SK-N-SH (cell line): Measurements from ENCODE around the gene PSMA3. TPM values are rescaled to one million over a fixed set of nuclear protein-coding genes. Genes with fewer than 3 reads are reported as not detected.

ENCODE experiments used
- CTCF ChIA-PET: fragments of 300-600, 350-600 bp; formaldehyde crosslinking; extraction: SDS; loops from one replicate; lab custom pipeline; 2021; lab: Yijun Ruan, JAX
- POLR2A ChIA-PET: fragments of 350-600 bp; sonication (Branson Sonifier 250); formaldehyde crosslinking; extraction: SDS; loops from one replicate; lab custom pipeline; 2020; ENCODE audit warnings: antibody characterized with exemption, inconsistent platforms; lab: Yijun Ruan, JAX
- DNase-seq: peaks from one replicate; pipeline ENCODE4 v3.0.0; 2012
- H2AFZ ChIP-seq: fragments of 200-600 bp; sonication (generic); 2 replicates; pipeline ENCODE4 v1.8.1; 2016; ENCODE audit warnings: antibody characterized with exemption, mild to moderate bottlenecking, low read depth
- H3F3A ChIP-seq: fragments of 200-600 bp; sonication (generic); replicated peaks from 2 replicates; pipeline ENCODE3; 2016; ENCODE audit warnings: antibody characterized with exemption, mild to moderate bottlenecking; ENCODE audit not compliant: insufficient read depth
- H3K27ac ChIP-seq, 2 experiments: fragments of 200-500 bp in 1 of 2; fragments of 200-600 bp in 1 of 2; sonication (Bioruptor generic) in 1 of 2; sonication (generic), shearing (Covaris generic) in 1 of 2; 2 replicates each; pipeline versions ENCODE4 v1.5.1 to v1.6.1; 2014 to 2016; ENCODE audit warnings: low read depth in 2 of 2, inconsistent platforms in 1 of 2, low read length in 1 of 2, mild to moderate bottlenecking in 1 of 2, mixed read lengths in 1 of 2
- H3K27me3 ChIP-seq: fragments of 200-600 bp; sonication (generic), shearing (Covaris generic); 2 replicates; pipeline ENCODE4 v1.6.1; 2016; ENCODE audit warnings: mixed run types; ENCODE audit not compliant: insufficient read depth
- H3K36me3 ChIP-seq, 2 experiments: fragments of 200-500 bp in 1 of 2; fragments of 200-600 bp in 1 of 2; sonication (Bioruptor generic) in 1 of 2; sonication (generic) in 1 of 2; replicated peaks in 1 of 2; 2 replicates each; pipeline versions ENCODE3 to v1.5.1; 2014 to 2016; ENCODE audit warnings: low read length in 1 of 2, mild to moderate bottlenecking in 1 of 2; ENCODE audit not compliant: insufficient read depth in 2 of 2, control insufficient read depth in 1 of 2
- H3K4me1 ChIP-seq, 2 experiments: fragments of 200-500 bp in 1 of 2; fragments of 200-600 bp in 1 of 2; sonication (Bioruptor generic) in 1 of 2; sonication (generic), shearing (Covaris generic) in 1 of 2; 2 replicates each; pipeline versions ENCODE4 v1.5.1 to v1.6.1; 2014 to 2016; ENCODE audit warnings: low read depth in 1 of 2, low read length in 1 of 2, mixed run types in 1 of 2; ENCODE audit not compliant: insufficient read depth in 2 of 2, control insufficient read depth in 1 of 2
- H3K4me2 ChIP-seq: fragments of 200-600 bp; sonication (generic), shearing (Covaris generic); 2 replicates; pipeline ENCODE4 v1.6.1; 2017; ENCODE audit warnings: mixed run types
- H3K4me3 ChIP-seq, 2 experiments: fragments of 200-500 bp in 1 of 2; fragments of 200-600 bp in 1 of 2; sonication (Bioruptor generic) in 1 of 2; sonication (generic), shearing (Covaris generic) in 1 of 2; 2 replicates each; pipeline versions ENCODE4 v1.5.1 to v1.8.1; 2014 to 2016; ENCODE audit warnings: low read depth in 2 of 2, inconsistent platforms in 1 of 2, low read length in 1 of 2, mild to moderate bottlenecking in 1 of 2, mixed read lengths in 1 of 2, moderate library complexity in 1 of 2
- H3K79me2 ChIP-seq: fragments of 200-600 bp; sonication (generic); 2 replicates; pipeline ENCODE4 v1.8.1; 2017; ENCODE audit warnings: mild to moderate bottlenecking; ENCODE audit not compliant: insufficient read depth
- H3K9ac ChIP-seq: fragments of 200-600 bp; sonication (generic); 2 replicates; pipeline ENCODE4 v1.6.1; 2017; ENCODE audit warnings: mixed run types
- H3K9me2 ChIP-seq: fragments of 200-600 bp; sonication (generic); 2 replicates; pipeline ENCODE4 v1.6.1; 2017; ENCODE audit warnings: mixed run types
- H3K9me3 ChIP-seq: fragments of 200-600 bp; sonication (generic); 2 replicates; pipeline ENCODE4 v1.6.1; 2017; ENCODE audit warnings: mixed run types, mild to moderate bottlenecking, moderate library complexity
- H4K20me1 ChIP-seq: fragments of 200-600 bp; sonication (generic); 2 replicates; pipeline ENCODE4 v1.6.1; 2017; ENCODE audit warnings: mild to moderate bottlenecking, mixed run types; ENCODE audit not compliant: insufficient read depth
- CHD2 ChIP-seq: fragments of 150-350 bp; IDR thresholded peaks from 2 replicates; pipeline ENCODE4 v1.6.1; 2018; ENCODE audit warnings: low read length; ENCODE audit not compliant: partially characterized antibody
- ELF1 ChIP-seq: IDR thresholded peaks from 2 replicates; pipeline ENCODE4 v1.4.0; 2012
- EP300 ChIP-seq, 2 experiments: IDR thresholded peaks; 2 replicates each; pipeline versions ENCODE4 v1.4.0 to v1.6.1; 2012; ENCODE audit warnings: borderline replicate concordance in 1 of 2, low read depth in 1 of 2, low read length in 1 of 2
- EZH2phosphoT487 ChIP-seq: fragments of 200-600 bp; sonication (generic); IDR thresholded peaks from 2 replicates; pipeline ENCODE4 v1.6.1; 2017; ENCODE audit warnings: low read depth, mixed run types, mild to moderate bottlenecking, antibody characterized with exemption, moderate library complexity, borderline replicate concordance
- FOSL2 ChIP-seq: IDR thresholded peaks from 2 replicates; pipeline ENCODE4 v1.4.0; 2012; ENCODE audit warnings: low read depth, mild to moderate bottlenecking, moderate library complexity, borderline replicate concordance
- FOXM1 ChIP-seq: IDR thresholded peaks from 2 replicates; pipeline ENCODE4 v1.4.0; 2012; ENCODE audit warnings: low read depth, mild to moderate bottlenecking
- JUND ChIP-seq: IDR thresholded peaks from 2 replicates; pipeline ENCODE4 v1.4.0; 2012
- MEF2A ChIP-seq: IDR thresholded peaks from 2 replicates; pipeline ENCODE4 v1.4.0; 2012; ENCODE audit warnings: low read depth, borderline replicate concordance
- MXI1 ChIP-seq: IDR thresholded peaks from 2 replicates; pipeline ENCODE4 v1.6.1; 2012; ENCODE audit warnings: mild to moderate bottlenecking, low read depth, low read length, improper control_type of control experiment
- NFIC ChIP-seq: IDR thresholded peaks from 2 replicates; pipeline ENCODE4 v1.4.0; 2012; ENCODE audit warnings: borderline replicate concordance
- NRF1 ChIP-seq: IDR thresholded peaks from 2 replicates; pipeline ENCODE4 v1.6.1; 2012; ENCODE audit warnings: low read depth, mild to moderate bottlenecking, low read length
- POLR2AphosphoS5 ChIP-seq: IDR thresholded peaks from 2 replicates; pipeline ENCODE4 v1.6.1; 2012; ENCODE audit warnings: low read depth, low read length
- RAD21 ChIP-seq: IDR thresholded peaks from 2 replicates; pipeline ENCODE4 v1.6.1; 2012; ENCODE audit warnings: mild to moderate bottlenecking, low read length
- RFX5 ChIP-seq: IDR thresholded peaks from 2 replicates; pipeline ENCODE4 v1.6.1; 2012; ENCODE audit warnings: mild to moderate bottlenecking, improper control_type of control experiment, low read length
- SMC3 ChIP-seq: IDR thresholded peaks from 2 replicates; pipeline ENCODE4 v1.6.1; 2012; ENCODE audit warnings: low read depth, low read length, improper control_type of control experiment
- TAF1 ChIP-seq: IDR thresholded peaks from 2 replicates; pipeline ENCODE4 v1.6.1; 2012; ENCODE audit warnings: low read depth, mild to moderate bottlenecking, low read length, moderate library complexity, borderline replicate concordance
- WGBS: methylation state at CpG from one replicate; pipeline ENCODE4 v1.1.6; 2017; ENCODE audit warnings: low lambda C conversion rate; 5-methylcytosine and 5-hydroxymethylcytosine counted together
- polyA plus RNA-seq, 3 experiments: library from polyadenylated mRNA; depleted of rRNA; stranded (reverse); fragments of >200 nt; gene quantifications; 2 replicates each; pipeline ENCODE4 v1.2.3, GENCODE V29; 2012
- TF ChIP-seq, protein P1 (sequence below): fragments of 150-350 bp; IDR thresholded peaks from 2 replicates; pipeline ENCODE4 v1.6.1; 2017; ENCODE audit warnings: antibody characterized with exemption, low read length, low read depth, borderline replicate concordance
- TF ChIP-seq, protein P2 (sequence below): IDR thresholded peaks from 2 replicates; pipeline ENCODE4; 2012
- TF ChIP-seq, protein P3 (sequence below): fragments of 200-600 bp; sonication (generic); IDR thresholded peaks from 2 replicates; pipeline ENCODE4 v1.6.1; 2017; ENCODE audit warnings: antibody characterized with exemption, mild to moderate bottlenecking, moderate library complexity
- TF ChIP-seq, protein P4 (sequence below): IDR thresholded peaks from 2 replicates; pipeline ENCODE4 v1.4.0; 2012; ENCODE audit warnings: low read depth, borderline replicate concordance
- TF ChIP-seq, protein P5 (sequence below): IDR thresholded peaks from 2 replicates; pipeline ENCODE4 v1.4.0; 2012; ENCODE audit warnings: low read depth, borderline replicate concordance

The PSMA3 gene
- polyA plus RNA-seq, 1 of the 3 experiments (the other 2 are of a cell fraction), result 203 TPM

DNA sequence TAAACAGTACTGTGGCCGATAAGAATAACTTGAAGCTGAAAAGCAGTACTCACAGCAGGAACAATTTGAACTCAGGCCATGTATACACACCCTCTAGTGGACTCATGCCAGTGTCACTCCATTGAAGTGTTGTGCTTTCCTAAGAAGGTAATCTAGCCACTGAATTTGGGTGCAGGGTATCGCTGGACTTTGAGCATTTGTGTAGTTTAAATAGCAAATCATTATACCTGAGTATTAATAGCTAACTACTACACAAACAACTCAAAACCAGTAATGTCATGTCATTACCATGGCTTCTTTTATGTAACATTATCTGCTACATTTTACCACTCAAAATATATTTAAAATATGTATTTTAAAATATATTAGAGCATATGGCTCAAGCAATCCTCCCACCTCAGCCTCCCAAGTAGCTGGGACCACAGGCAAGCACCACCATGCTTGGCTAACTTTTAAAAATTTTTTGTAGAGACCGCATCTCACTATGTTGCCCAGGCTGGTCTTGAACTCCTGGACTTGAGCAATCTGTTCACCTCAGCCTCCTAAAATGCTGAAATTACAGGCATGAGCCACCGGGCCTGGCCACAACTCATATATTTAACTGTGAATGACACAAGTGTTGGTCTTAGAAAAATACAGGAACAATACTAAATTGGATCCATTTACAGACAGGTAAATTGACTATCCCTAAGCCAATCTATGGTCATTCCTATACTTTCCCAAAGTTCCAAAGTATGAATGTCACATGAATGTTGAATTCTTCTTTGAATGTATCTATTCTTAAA lies 28.1 kb downstream of the PSMA3 start:
- Histone ChIP-seq H3K9ac (no peak overlapping the region), H3K27ac (no peak overlapping the region), H2AFZ (no peak overlapping the region), H3K4me2 (no peak overlapping the region), H3K27me3 (no peaks in the 10 kb centered on the region), H3K9me2 (no peaks in the 10 kb centered on the region), H3K4me1 (peaks cover 0 to 9% of the 10 kb centered on the region in 2 experiments; a peak in 2 of 4 replicates), H3K36me3 (peaks cover 42 to 89% of the 10 kb centered on the region in 2 experiments), H3F3A (peaks cover 64% of the 10 kb centered on the region), H3K79me2 (peaks cover 94% of the 10 kb centered on the region), H3K4me3 (no peak overlapping the region), H4K20me1 (peaks cover 39% of the 10 kb centered on the region), H3K9me3 (no peaks in the 10 kb centered on the region)
- POLR2A ChIA-PET, result no interaction called here
- CTCF ChIA-PET, result no interaction called here
- TF ChIP-seq MEF2A, result no peak
- TF ChIP-seq JUND, result no peak
- no peak for TF ChIP-seq ELF1
- no peak for TF ChIP-seq SMC3
- TF ChIP-seq NRF1, result no peak
- DNase-seq, result no peak
- WGBS, result 81% methylated on average over 4 of the region's 4 CpGs

DNA sequence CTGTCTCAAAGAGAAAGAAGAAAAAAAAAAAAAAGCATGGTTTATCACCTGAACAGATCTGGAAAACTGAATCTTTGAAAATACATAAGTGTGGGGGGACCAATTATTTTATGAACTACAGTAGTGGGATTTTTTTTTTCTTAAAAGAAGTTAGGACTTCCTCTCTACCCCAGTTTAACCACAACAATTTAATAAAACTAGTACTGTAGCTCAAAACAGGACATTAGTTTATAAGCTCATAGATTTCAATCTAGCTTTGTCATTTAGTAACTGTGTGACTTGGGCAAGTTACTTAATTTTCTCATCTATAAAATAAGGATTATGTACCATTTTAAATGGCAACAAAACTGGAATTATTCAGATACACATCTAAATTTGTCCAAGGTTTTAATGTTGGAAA lies 30.2 kb downstream of the PSMA3 start:
- H3K27me3 ChIP-seq, result no peaks in the 10 kb centered on the region
- H3K27ac ChIP-seq, result peak overlapping the region in 1 of 2 experiments; percentile 43; a peak in 1 of 4 replicates
- H2AFZ ChIP-seq, result no peak overlapping the region
- peaks cover 46% of the 10 kb centered on the region for H3F3A ChIP-seq
- H3K4me3 ChIP-seq, result no peak overlapping the region
- no peaks in the 10 kb centered on the region for H3K9me3 ChIP-seq
- peaks cover 41 to 89% of the 10 kb centered on the region in 2 experiments for H3K36me3 ChIP-seq
- CTCF ChIA-PET, result interaction anchor here (0.7 kb wide), 1 partner anchor 124 kb away, joined by 3 read pairs; no protein-coding TSS in a partner anchor
- no peak for DNase-seq
- H3K4me2 ChIP-seq, result no peak overlapping the region
- peaks cover 0 to 9% of the 10 kb centered on the region in 2 experiments; a peak in 2 of 4 replicates for H3K4me1 ChIP-seq
- POLR2A ChIA-PET, result no interaction called here
- H3K79me2 ChIP-seq, result peaks cover 98% of the 10 kb centered on the region
- H3K9ac ChIP-seq, result no peak overlapping the region
- no peaks in the 10 kb centered on the region for H3K9me2 ChIP-seq
- peaks cover 38% of the 10 kb centered on the region for H4K20me1 ChIP-seq
- TF ChIP-seq SMC3, result no peak
- TF ChIP-seq, protein P1, sequence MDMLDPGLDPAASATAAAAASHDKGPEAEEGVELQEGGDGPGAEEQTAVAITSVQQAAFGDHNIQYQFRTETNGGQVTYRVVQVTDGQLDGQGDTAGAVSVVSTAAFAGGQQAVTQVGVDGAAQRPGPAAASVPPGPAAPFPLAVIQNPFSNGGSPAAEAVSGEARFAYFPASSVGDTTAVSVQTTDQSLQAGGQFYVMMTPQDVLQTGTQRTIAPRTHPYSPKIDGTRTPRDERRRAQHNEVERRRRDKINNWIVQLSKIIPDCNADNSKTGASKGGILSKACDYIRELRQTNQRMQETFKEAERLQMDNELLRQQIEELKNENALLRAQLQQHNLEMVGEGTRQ, result no peak
- TF ChIP-seq, protein P2, sequence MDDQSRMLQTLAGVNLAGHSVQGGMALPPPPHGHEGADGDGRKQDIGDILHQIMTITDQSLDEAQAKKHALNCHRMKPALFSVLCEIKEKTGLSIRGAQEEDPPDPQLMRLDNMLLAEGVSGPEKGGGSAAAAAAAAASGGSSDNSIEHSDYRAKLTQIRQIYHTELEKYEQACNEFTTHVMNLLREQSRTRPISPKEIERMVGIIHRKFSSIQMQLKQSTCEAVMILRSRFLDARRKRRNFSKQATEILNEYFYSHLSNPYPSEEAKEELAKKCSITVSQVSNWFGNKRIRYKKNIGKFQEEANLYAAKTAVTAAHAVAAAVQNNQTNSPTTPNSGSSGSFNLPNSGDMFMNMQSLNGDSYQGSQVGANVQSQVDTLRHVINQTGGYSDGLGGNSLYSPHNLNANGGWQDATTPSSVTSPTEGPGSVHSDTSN, result no peak
- no peak for TF ChIP-seq RAD21
- TF ChIP-seq, protein P3, sequence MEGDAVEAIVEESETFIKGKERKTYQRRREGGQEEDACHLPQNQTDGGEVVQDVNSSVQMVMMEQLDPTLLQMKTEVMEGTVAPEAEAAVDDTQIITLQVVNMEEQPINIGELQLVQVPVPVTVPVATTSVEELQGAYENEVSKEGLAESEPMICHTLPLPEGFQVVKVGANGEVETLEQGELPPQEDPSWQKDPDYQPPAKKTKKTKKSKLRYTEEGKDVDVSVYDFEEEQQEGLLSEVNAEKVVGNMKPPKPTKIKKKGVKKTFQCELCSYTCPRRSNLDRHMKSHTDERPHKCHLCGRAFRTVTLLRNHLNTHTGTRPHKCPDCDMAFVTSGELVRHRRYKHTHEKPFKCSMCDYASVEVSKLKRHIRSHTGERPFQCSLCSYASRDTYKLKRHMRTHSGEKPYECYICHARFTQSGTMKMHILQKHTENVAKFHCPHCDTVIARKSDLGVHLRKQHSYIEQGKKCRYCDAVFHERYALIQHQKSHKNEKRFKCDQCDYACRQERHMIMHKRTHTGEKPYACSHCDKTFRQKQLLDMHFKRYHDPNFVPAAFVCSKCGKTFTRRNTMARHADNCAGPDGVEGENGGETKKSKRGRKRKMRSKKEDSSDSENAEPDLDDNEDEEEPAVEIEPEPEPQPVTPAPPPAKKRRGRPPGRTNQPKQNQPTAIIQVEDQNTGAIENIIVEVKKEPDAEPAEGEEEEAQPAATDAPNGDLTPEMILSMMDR, result no peak
- TF ChIP-seq NFIC, result no peak
- no peak for TF ChIP-seq CHD2
- TF ChIP-seq FOSL2, result no peak
- TF ChIP-seq EP300 (IDR thresholded peaks at IDR 0.05; ENCODE audit: borderline replicate concordance in 1 of 2, low read depth in 1 of 2, low read length in 1 of 2), result no peak
- TF ChIP-seq RFX5, result no peak
- TF ChIP-seq, protein P4, sequence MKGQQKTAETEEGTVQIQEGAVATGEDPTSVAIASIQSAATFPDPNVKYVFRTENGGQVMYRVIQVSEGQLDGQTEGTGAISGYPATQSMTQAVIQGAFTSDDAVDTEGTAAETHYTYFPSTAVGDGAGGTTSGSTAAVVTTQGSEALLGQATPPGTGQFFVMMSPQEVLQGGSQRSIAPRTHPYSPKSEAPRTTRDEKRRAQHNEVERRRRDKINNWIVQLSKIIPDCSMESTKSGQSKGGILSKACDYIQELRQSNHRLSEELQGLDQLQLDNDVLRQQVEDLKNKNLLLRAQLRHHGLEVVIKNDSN, result no peak
- no peak for TF ChIP-seq POLR2AphosphoS5
- TF ChIP-seq MXI1, result no peak
- TF ChIP-seq FOXM1, result no peak
- no peak for TF ChIP-seq EZH2phosphoT487
- no peak for TF ChIP-seq TAF1
- no peak for TF ChIP-seq JUND
- TF ChIP-seq, protein P5, sequence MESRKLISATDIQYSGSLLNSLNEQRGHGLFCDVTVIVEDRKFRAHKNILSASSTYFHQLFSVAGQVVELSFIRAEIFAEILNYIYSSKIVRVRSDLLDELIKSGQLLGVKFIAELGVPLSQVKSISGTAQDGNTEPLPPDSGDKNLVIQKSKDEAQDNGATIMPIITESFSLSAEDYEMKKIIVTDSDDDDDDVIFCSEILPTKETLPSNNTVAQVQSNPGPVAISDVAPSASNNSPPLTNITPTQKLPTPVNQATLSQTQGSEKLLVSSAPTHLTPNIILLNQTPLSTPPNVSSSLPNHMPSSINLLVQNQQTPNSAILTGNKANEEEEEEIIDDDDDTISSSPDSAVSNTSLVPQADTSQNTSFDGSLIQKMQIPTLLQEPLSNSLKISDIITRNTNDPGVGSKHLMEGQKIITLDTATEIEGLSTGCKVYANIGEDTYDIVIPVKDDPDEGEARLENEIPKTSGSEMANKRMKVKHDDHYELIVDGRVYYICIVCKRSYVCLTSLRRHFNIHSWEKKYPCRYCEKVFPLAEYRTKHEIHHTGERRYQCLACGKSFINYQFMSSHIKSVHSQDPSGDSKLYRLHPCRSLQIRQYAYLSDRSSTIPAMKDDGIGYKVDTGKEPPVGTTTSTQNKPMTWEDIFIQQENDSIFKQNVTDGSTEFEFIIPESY, result no peak
